PC-3 (cell line): ENCODE measurements around the gene BAHD1.

Source experiments
- CTCF ChIP-seq: fragments of 300-600 bp; sonication (generic); conservative IDR thresholded peaks from 2 replicates; pipeline ENCODE4 v1.5.1; 2017; ENCODE audit warnings: antibody characterized with exemption, low read depth, mild to moderate bottlenecking, low read length
- EZH2 ChIP-seq: fragments of 300-600 bp; sonication (generic); IDR thresholded peaks from one replicate; pipeline ENCODE4 v1.6.1; 2017; ENCODE audit warnings: antibody characterized with exemption, mild to moderate bottlenecking, low read length; ENCODE audit not compliant: unreplicated experiment
- EZH2phosphoT487 ChIP-seq: fragments of 300-600 bp; sonication (generic); IDR thresholded peaks from 2 replicates; pipeline ENCODE4 v1.6.1; 2018; ENCODE audit warnings: mild to moderate bottlenecking, antibody characterized with exemption, low read length, borderline replicate concordance

DNA sequence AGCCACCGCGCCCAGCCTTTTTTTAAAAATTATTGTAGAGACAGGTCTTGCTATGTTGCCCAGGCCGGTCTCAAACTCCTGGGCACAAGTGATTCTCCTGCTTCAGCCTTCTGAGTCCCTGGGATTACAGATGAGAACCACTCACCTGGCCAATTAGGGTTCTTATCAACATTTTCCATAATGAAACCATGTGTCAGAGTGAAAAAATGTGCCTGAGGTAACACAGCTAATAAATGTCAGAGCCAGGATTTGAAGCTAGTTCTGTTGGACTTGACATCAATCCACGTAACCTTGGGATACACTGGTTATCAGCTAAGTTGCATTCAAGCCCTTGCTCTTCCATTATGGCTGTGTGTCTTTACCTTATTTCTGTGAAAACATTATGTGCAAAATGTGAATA is 59.2 kb downstream of the BAHD1 start:
- TF ChIP-seq CTCF = no peak
- TF ChIP-seq EZH2phosphoT487 = no peak
- no peak for TF ChIP-seq EZH2
